ENCODE results near the gene DNAJB4.

- TF ChIP-seq CTCF (IDR thresholded peaks at IDR 0.05; ENCODE audit: low read depth, low read length) (no peak), EZH2phosphoT487 (IDR thresholded peaks at IDR 0.05; ENCODE audit: low read depth) (no peak)
These were observed 48.8 kb downstream of the DNAJB4 start for GRCh38 chr1:78053498-78053897.
